GM21367 (cell line): ENCODE data around the gene GADL1.

ENCODE experiments used
- ATAC-seq: cut with Tn5 transposase; IDR thresholded peaks from one replicate; pipeline ENCODE4 v1.9.1; 2021; ENCODE audit not compliant: unreplicated experiment

The GADL1 gene

GRCh38 chr3:30761374-30761773 is 133.1 kb downstream of the GADL1 start:
- ATAC-seq, result no peak

DNA sequence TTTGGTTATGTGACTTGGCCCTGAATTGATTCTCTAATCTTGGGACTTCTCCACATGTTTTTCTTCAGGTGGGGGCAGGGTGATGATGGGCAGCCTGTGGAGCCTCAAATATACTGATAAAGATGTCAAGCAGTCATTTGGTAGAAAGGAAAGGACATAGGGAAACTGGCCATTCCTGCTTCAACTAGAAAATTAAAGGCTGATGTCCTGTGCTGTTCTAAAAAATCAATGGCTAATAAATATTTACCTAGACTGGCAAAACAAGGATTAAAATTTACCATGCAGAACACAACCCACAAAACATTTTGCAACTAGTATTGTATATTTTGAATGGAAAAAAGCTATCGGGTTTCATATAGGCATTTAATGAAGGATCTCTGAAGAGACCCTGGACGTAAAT is 133.7 kb downstream of the GADL1 start:
- no peak for ATAC-seq

GRCh38 chr3:30760040-30760695 is 134.3 kb downstream of the GADL1 start:
- ATAC-seq, result no peak

GRCh38 chr3:30756218-30756617 is 138.2 kb downstream of the GADL1 start:
- no peak for ATAC-seq

- no peak for ATAC-seq
Measured at GRCh38 chr3:30754426-30754825, 140.0 kb downstream of the GADL1 start.

GRCh38 chr3:30753766-30754165 is 140.7 kb downstream of the GADL1 start:
- ATAC-seq, result no peak

DNA sequence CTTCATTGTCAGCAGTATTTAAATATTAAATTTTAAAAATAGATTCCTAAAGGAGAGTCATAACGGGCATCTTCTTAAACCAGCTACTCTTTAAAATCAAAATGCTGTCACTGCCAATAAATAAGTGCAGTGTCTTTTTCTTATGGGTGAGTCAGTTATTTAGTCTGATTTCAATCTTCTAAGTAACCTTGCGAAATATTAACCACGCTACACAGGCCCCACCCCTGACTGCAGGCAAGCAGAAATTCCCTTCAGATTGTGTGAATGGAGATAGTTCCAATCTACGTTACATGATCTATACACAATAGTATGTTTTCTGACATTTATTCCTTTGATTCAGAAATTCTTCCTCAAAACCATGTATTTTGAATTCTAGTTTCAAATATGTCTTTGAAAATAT is 141.5 kb downstream of the GADL1 start:
- ATAC-seq, result no peak

GRCh38 chr3:30752491-30752890 is 142.0 kb downstream of the GADL1 start:
- no peak for ATAC-seq

DNA sequence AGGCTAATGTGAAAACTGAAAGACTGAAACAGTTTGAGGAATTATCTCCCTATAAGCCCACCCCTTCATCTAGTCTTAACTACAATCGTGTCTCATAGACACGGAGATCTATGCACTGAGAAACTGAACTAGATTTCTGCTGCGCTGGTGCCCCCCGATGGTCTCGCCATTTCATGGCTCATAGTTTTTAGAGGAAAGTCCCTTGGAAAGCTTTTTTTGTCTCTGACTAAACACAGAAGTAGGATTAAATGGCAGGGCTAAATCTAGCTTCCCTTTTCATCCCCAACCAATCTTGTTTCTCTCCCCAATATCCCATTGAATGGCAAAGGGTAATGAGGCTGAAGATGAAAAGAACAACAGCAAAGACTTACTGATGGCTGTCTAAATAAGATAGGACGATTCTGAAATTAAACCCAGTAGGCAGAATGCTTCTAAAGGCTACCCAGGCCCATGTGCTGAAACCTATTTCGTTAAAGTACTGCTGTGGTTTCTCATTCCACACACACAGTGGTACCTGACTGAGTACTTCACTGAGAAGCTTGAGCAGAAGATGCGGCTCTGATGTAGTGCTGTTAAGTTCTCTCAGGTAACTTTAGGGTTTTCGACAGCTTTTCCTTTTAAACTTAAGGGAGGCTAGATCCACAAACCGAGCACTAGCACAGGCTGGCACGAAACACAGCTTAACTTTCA is 142.7 kb downstream of the GADL1 start:
- ATAC-seq, result no peak

- no peak for ATAC-seq
Measured at GRCh38 chr3:30750967-30751366, 143.5 kb downstream of the GADL1 start.

DNA sequence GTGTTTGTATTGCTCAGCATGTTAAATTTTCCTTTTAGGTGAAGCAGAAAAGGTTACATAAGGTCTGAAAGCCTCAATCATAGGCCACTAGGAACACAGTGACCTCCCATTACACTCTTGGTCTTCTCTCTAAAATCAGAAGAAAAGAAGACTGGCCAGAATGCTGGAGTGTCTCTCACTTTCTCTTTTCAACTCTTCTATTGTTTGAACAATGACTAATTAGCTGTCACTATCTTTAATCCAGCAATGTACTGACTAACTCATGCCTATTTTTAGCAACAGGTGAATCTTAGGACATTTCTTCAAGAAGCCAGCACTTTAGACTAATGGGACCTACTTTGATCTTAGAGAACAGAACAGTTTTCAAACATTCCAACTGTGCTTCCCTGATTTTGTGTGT is 145.2 kb downstream of the GADL1 start:
- ATAC-seq, result no peak

DNA sequence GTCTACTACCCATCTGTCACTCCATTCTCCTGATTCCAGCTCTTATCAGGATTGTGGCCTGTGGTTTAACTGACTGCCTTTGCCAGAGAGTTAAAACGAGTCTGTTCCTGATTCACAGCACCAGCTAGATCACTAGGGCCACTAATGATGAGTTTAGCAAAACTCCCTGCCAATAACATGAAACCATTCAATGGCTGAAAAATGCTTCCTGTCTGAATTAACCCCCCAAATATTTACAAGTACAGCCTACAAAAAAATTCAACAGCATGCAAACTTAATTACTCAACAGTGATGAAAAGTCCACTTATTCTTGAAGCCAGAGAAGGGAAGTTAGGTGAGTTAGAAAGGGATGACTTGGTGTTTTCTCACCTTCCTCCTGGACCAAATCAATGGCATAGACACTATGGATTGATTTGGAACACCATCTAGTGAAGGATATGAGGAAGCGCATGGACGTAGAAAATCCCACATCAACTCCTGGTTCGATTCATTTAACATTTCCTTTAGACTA is 146.6 kb downstream of the GADL1 start:
- ATAC-seq, result no peak

GRCh38 chr3:30743641-30744317 is 150.7 kb downstream of the GADL1 start:
- ATAC-seq, result no peak

GRCh38 chr3:30742796-30743619 is 151.5 kb downstream of the GADL1 start:
- ATAC-seq, result no peak

DNA sequence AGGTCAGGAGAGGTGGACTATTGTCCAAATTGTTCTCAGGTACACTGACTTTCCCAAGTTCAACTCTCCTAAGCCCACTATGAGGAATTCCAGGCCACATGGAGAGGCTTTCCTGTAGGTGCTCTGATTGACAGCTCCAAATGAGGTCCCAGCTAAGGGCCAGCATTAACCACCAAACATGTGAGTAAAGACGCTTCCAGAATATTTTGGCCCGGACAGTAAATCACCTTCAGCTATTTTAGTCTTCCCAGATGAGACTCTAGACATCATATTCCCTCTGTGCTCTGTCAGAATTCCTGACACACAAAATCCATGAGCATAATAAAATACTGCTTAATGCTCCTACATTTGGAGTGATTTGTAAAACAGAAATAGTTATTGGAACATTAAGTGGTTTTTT is 152.6 kb downstream of the GADL1 start:
- ATAC-seq, result no peak

DNA sequence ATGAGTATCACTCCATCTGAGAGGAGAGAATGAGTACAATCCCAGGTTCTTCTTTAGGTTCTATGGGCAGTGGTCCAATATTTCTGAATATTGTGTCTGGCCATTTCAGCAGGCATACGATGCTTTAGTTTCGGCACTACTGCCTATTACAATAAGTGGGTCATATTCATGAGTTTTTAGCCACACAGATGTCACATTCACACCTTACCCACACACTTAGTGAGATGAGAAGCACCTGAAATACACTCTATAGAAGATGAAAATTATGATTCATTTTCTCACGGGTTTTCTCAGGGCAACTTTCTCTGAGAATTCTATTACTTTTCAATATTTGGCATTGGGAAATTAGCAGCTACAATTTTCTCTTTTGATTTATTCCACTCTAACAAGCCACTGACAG is 155.9 kb downstream of the GADL1 start:
- ATAC-seq, result no peak

GRCh38 chr3:30737743-30738499 is 156.5 kb downstream of the GADL1 start:
- ATAC-seq, result no peak

DNA sequence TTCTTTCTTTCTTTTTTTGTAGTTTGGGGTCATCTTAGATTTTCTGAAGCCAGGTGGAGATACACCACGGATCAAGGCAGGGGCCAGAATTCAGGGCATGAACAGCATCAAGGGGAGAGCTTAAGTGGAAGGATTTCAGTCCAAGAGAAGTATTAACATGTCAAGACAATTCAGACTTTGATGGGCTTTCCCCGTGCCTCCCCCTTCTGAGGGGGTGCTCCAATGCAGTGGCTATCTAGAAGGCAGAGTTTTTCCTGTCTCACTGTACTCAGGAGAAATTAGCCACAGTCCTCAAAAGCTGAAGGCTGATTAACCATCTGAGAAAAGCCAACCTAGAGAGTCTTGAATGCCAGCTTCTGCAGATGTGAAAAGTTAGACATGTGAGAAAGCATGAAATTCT is 160.8 kb downstream of the GADL1 start:
- no peak for ATAC-seq

DNA sequence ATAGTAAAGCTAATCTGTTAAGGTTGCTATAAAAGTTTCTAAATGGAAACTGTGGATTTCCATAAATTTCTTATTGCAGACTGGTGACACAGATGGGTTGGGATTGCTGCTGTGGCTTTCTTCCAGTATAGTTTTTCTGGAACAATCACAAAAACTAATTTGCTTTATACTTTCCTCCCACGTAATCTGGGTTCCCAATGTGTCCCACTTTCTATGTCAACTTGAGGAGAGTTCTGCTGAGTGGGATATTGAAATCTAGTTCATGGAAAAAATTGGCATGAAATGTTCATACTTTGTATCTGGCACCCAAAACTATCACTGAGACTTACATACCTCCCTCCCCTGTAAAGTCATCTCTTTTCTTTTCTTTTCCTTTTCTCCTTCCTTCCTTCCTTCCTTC is 161.3 kb downstream of the GADL1 start:
- ATAC-seq, result no peak

- ATAC-seq, result no peak
Measured at GRCh38 chr3:30730967-30731366, 163.5 kb downstream of the GADL1 start.

- no peak for ATAC-seq
Measured at GRCh38 chr3:30729936-30730335, 164.5 kb downstream of the GADL1 start.
